ENCODE measurements around the gene ITCH. TPM values are rescaled to one million over a fixed set of nuclear protein-coding genes. Genes with fewer than 3 reads are reported as not detected.

Gene ITCH
- total RNA-seq, 1 donor from 2014 or later = 96.9 TPM

DNA sequence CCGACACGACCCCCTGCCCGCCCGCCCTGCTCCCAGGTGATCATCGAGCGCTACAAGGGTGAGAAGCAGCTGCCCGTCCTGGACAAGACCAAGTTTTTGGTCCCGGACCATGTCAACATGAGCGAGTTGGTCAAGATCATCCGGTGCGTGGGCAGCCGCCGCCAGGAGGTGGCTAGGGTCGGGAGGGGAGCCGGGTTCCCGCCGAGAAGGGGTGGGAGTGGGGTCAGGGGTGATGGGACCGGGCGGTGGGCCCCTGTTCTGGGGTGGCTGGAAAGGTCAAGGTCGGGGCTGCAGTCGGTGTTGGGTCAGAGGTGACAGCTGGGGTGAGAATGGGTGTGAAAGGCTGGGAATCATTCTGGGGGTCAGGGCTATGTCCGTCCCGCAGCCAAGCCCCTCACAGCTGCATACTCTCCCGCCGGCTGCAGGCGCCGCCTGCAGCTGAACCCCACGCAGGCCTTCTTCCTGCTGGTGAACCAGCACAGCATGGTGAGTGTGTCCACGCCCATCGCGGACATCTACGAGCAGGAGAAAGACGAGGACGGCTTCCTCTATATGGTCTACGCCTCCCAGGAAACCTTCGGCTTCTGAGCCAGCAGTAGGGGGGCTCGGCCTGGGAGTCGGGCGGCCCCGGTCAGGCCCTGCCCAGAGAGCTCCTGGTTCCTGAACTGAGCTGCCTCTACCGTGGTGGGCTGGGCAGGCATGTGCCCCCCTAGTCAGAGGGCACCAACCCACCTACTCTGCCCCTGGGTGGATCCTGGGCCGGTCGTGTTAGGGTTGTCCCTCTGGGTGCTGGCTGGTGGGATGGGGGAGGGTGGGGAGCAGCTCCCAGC, 196.5 kb downstream of the ITCH start:
- H3K4me1 Mint-ChIP-seq (ENCODE audit: low read depth) = peaks cover 14% of the 10 kb centered on the region
- peaks cover 2% of the 10 kb centered on the region for H3K36me3 Mint-ChIP-seq (ENCODE audit: low read depth)
- no peaks in the 10 kb centered on the region for H3K9me3 Mint-ChIP-seq (ENCODE audit: low read depth)
- DNase-seq (ENCODE audit: low spot score) = peak; percentile 89
- H3K4me3 Mint-ChIP-seq (ENCODE audit: unreplicated experiment) = peak overlapping the region; percentile 71
- no peaks in the 10 kb centered on the region for H3K27me3 Mint-ChIP-seq (ENCODE audit: low read depth)
- H3K27ac Mint-ChIP-seq (ENCODE audit: unreplicated experiment) = peak overlapping the region; percentile 85
- peak; percentile 32 for TF ChIP-seq CTCF (IDR thresholded peaks at IDR 0.05)

DNA sequence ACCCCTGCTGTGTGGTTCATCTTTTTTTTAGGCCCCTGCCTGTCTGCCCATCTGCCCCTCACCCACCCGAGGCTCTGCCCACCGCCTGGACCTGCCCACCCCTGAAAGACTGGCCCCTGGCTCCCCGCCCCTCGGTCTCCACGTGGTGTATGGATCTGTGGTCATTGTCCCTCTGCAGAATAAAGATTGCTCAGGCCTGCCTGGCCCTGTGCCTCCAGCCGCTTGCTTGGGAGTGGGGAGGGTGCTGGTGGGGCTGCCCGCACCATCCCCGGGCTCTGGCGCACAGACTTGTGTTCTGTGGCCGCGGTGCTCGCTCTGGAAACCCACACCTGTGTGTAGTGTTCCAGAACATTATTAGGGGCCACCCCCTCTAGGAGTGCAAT, 197.1 kb downstream of the ITCH start:
- Mint-ChIP-seq H3K4me3 (ENCODE audit: unreplicated experiment) (peak overlapping the region; percentile 45), H3K9me3 (ENCODE audit: low read depth) (no peaks in the 10 kb centered on the region), H3K27ac (ENCODE audit: unreplicated experiment) (peak overlapping the region; percentile 12), H3K27me3 (ENCODE audit: low read depth) (no peaks in the 10 kb centered on the region), H3K36me3 (ENCODE audit: low read depth) (peaks cover 2% of the 10 kb centered on the region), H3K4me1 (ENCODE audit: low read depth) (peaks cover 14% of the 10 kb centered on the region)
- no peak for TF ChIP-seq CTCF (IDR thresholded peaks at IDR 0.05)
- no peak for DNase-seq (ENCODE audit: low spot score)

GRCh38 chr20:34560614-34561013, 197.5 kb downstream of the ITCH start:
- TF ChIP-seq CTCF (IDR thresholded peaks at IDR 0.05) = no peak
- H3K9me3 Mint-ChIP-seq (ENCODE audit: low read depth) = no peaks in the 10 kb centered on the region
- no peak overlapping the region for H3K4me3 Mint-ChIP-seq (ENCODE audit: unreplicated experiment)
- H3K27ac Mint-ChIP-seq (ENCODE audit: unreplicated experiment) = peak overlapping the region; percentile 28
- peak; percentile 82 for DNase-seq (ENCODE audit: low spot score)
- H3K4me1 Mint-ChIP-seq (ENCODE audit: low read depth) = peaks cover 14% of the 10 kb centered on the region
- no peaks in the 10 kb centered on the region for H3K27me3 Mint-ChIP-seq (ENCODE audit: low read depth)
- H3K36me3 Mint-ChIP-seq (ENCODE audit: low read depth) = peaks cover 2% of the 10 kb centered on the region

Small RNAs within 50 kb of the gene (microRNA-seq; reads per million reads assigned to microRNA genes)
- not detected for gene MIR644A (ENCODE audit: borderline number of aligned reads)

Other genes with a start within 250 kb of the ITCH start
- not detected in 3 replicates for gene ASIP, start 121.8 kb upstream of the ITCH start, total RNA-seq
- gene AHCY, start 59.9 kb upstream of the ITCH start, total RNA-seq = 98.0 to 166 TPM (median 162 TPM) in 3 replicates
- gene DYNLRB1, start 153.1 kb downstream of the ITCH start, total RNA-seq = 111 to 204 TPM (median 199 TPM) in 3 replicates
- 49.4 to 128 TPM (median 120 TPM) in 3 replicates for gene MAP1LC3A, start 195.4 kb downstream of the ITCH start, total RNA-seq

All from chondrocyte (in vitro differentiated cells).